Measurements from ENCODE around the gene ZBTB34. TPM values are rescaled to one million over a fixed set of nuclear protein-coding genes. Genes with fewer than 3 reads are reported as not detected.

ZBTB34 gene
- total RNA-seq, 6 experiments from 2014 or later, result 2.0 to 3.4 (median 2.3) TPM

- DNase-seq (no peak), ATAC-seq (no peak)
- Histone ChIP-seq H3K4me1 (no peaks in the 10 kb centered on the region), H3K36me3 (peaks cover 0 to 19% (median 2%) of the 10 kb centered on the region in 4 donors), H3K27ac (no peak overlapping the region), H3K27me3 (no peaks in the 10 kb centered on the region), H3K4me3 (no peak overlapping the region), H3K9me3 (no peaks in the 10 kb centered on the region)
- WGBS (ENCODE audit: insufficient coverage, low coverage, low lambda C conversion rate, missing lambda C conversion rate), result 98% methylated on average over 6 of the region's 9 CpGs
- intact Hi-C loops (cut with DNase I), result no loop called here
- no peak for TF ChIP-seq CTCF (IDR thresholded peaks at IDR 0.05)
- TF ChIP-seq POLR2A (IDR thresholded peaks at IDR 0.05), result no peak
Observed at GRCh38 chr9:126879288-126879687, 18.8 kb downstream of the ZBTB34 start.

- intact Hi-C loops (cut with DNase I), result no loop called here
- WGBS (ENCODE audit: insufficient coverage, low coverage, low lambda C conversion rate, missing lambda C conversion rate), result 97% methylated on average over 10 of the region's 23 CpGs
- peaks cover 0 to 19% (median 2%) of the 10 kb centered on the region in 4 donors for H3K36me3 ChIP-seq
Observed at GRCh38 chr9:126880226-126880946, 19.9 kb downstream of the ZBTB34 start.

GRCh38 chr9:126880947-126881332 is 20.5 kb downstream of the ZBTB34 start:
- DNase-seq (no peak), ATAC-seq (no peak)
- Histone ChIP-seq H3K27me3 (no peaks in the 10 kb centered on the region), H3K9me3 (no peaks in the 10 kb centered on the region), H3K36me3 (peaks cover 0 to 19% (median 2%) of the 10 kb centered on the region in 4 donors), H3K4me1 (peaks cover 0 to 9% (median 2%) of the 10 kb centered on the region in 4 donors), H3K27ac (no peak overlapping the region), H3K4me3 (no peak overlapping the region)
- WGBS (ENCODE audit: insufficient coverage, low coverage, low lambda C conversion rate, missing lambda C conversion rate), result 83% methylated on average over 4 of the region's 6 CpGs
- intact Hi-C loops (cut with DNase I), result no loop called here
- TF ChIP-seq CTCF (IDR thresholded peaks at IDR 0.05) (no peak), POLR2A (IDR thresholded peaks at IDR 0.05) (no peak)

More at GRCh38 chr9:126880226-126880946, 19.9 kb downstream of the ZBTB34 start:
- TF ChIP-seq POLR2A (IDR thresholded peaks at IDR 0.05), result no peak
- TF ChIP-seq CTCF (IDR thresholded peaks at IDR 0.05), result no peak
- Histone ChIP-seq H3K27me3 (no peaks in the 10 kb centered on the region), H3K27ac (no peak overlapping the region), H3K4me1 (peaks cover 0 to 8% (median under 1%) of the 10 kb centered on the region in 4 donors), H3K4me3 (no peak overlapping the region), H3K9me3 (no peaks in the 10 kb centered on the region)
- DNase-seq (no peak), ATAC-seq (no peak)

GRCh38 chr9:126882746-126883145 is 22.3 kb downstream of the ZBTB34 start:
- H3K4me1 ChIP-seq, result peaks cover 0 to 9% (median 2%) of the 10 kb centered on the region in 4 donors
- 83% methylated on average over 6 of the region's 11 CpGs for WGBS (ENCODE audit: insufficient coverage, low coverage, low lambda C conversion rate, missing lambda C conversion rate)
- ATAC-seq, result no peak

GRCh38 chr9:126883636-126884035 is 23.2 kb downstream of the ZBTB34 start:
- no peaks in the 10 kb centered on the region for H3K27me3 ChIP-seq
- no peaks in the 10 kb centered on the region for H3K9me3 ChIP-seq
- intact Hi-C loops (cut with DNase I), result no loop called here
- no peak overlapping the region for H3K4me3 ChIP-seq
- H3K4me1 ChIP-seq, result peaks cover 0 to 9% (median 2%) of the 10 kb centered on the region in 4 donors
- DNase-seq, result no peak
- 91% methylated on average over 15 of the region's 15 CpGs for WGBS (ENCODE audit: insufficient coverage, low coverage, low lambda C conversion rate, missing lambda C conversion rate)
- no peak for ATAC-seq
- no peak overlapping the region for H3K27ac ChIP-seq
- no peak for TF ChIP-seq CTCF (IDR thresholded peaks at IDR 0.05)
- no peak for TF ChIP-seq POLR2A (IDR thresholded peaks at IDR 0.05)
- H3K36me3 ChIP-seq, result peaks cover 0 to 19% (median 2%) of the 10 kb centered on the region in 4 donors

More at GRCh38 chr9:126882746-126883145, 22.3 kb downstream of the ZBTB34 start:
- DNase-seq, result no peak
- Histone ChIP-seq H3K9me3 (no peaks in the 10 kb centered on the region), H3K36me3 (peaks cover 0 to 19% (median 2%) of the 10 kb centered on the region in 4 donors), H3K27ac (no peak overlapping the region), H3K27me3 (no peaks in the 10 kb centered on the region), H3K4me3 (no peak overlapping the region)
- no peak for TF ChIP-seq POLR2A (IDR thresholded peaks at IDR 0.05)
- intact Hi-C loops (cut with DNase I), result no loop called here
